Measurements from ENCODE around the gene AP2M1.
"Not testable (repeated sequence)": the region's sequence is repeated elsewhere in the genome, so short reads cannot be mapped to it uniquely, and the experiment has no call there.

The AP2M1 gene

GRCh38 chr3:184156522-184156955 is 18.1 kb upstream of the AP2M1 start:
- in situ Hi-C loops (cut with HindIII; ENCODE audit: low sequenced_read_pairs): no loop called here

GRCh38 chr3:184157206-184157605 is 17.4 kb upstream of the AP2M1 start:
- in situ Hi-C loops (cut with HindIII; ENCODE audit: low sequenced_read_pairs): no loop called here

GRCh38 chr3:184158404-184158803 is 16.3 kb upstream of the AP2M1 start:
- in situ Hi-C loops (cut with HindIII; ENCODE audit: low sequenced_read_pairs): no loop called here

GRCh38 chr3:184160456-184160855 is 14.2 kb upstream of the AP2M1 start:
- in situ Hi-C loops (cut with HindIII; ENCODE audit: low sequenced_read_pairs): no loop called here

- in situ Hi-C loops (cut with HindIII; ENCODE audit: low sequenced_read_pairs): not testable (repeated sequence)
Observed at GRCh38 chr3:184162571-184163070, 12.0 kb upstream of the AP2M1 start.

- in situ Hi-C loops (cut with HindIII; ENCODE audit: low sequenced_read_pairs): no loop called here
Observed at GRCh38 chr3:184164648-184165330, 9.9 kb upstream of the AP2M1 start.

GRCh38 chr3:184165543-184165942 is 9.1 kb upstream of the AP2M1 start:
- in situ Hi-C loops (cut with HindIII; ENCODE audit: low sequenced_read_pairs): no loop called here

GRCh38 chr3:184166671-184167070 is 8.0 kb upstream of the AP2M1 start:
- in situ Hi-C loops (cut with HindIII; ENCODE audit: low sequenced_read_pairs): no loop called here

- in situ Hi-C loops (cut with HindIII; ENCODE audit: low sequenced_read_pairs): no loop called here
Observed at GRCh38 chr3:184167786-184168185, 6.9 kb upstream of the AP2M1 start.

GRCh38 chr3:184168363-184169120 is 6.1 kb upstream of the AP2M1 start:
- in situ Hi-C loops (cut with HindIII; ENCODE audit: low sequenced_read_pairs): no loop called here

GRCh38 chr3:184169896-184170875 is 4.5 kb upstream of the AP2M1 start:
- in situ Hi-C loops (cut with HindIII; ENCODE audit: low sequenced_read_pairs): no loop called here

- in situ Hi-C loops (cut with HindIII; ENCODE audit: low sequenced_read_pairs): no loop called here
Observed at GRCh38 chr3:184171562-184171961, 3.1 kb upstream of the AP2M1 start.

- in situ Hi-C loops (cut with HindIII; ENCODE audit: low sequenced_read_pairs): no loop called here
Observed at GRCh38 chr3:184172681-184173373, 1.8 kb upstream of the AP2M1 start.

GRCh38 chr3:184173374-184173722 is 1.3 kb upstream of the AP2M1 start:
- in situ Hi-C loops (cut with HindIII; ENCODE audit: low sequenced_read_pairs): no loop called here

GRCh38 chr3:184174284-184174645 is 390 bp upstream of the AP2M1 start:
- in situ Hi-C loops (cut with HindIII; ENCODE audit: low sequenced_read_pairs): no loop called here

- in situ Hi-C loops (cut with HindIII; ENCODE audit: low sequenced_read_pairs): no loop called here
Observed at GRCh38 chr3:184175506-184175905, 851 bp downstream of the AP2M1 start.

- in situ Hi-C loops (cut with HindIII; ENCODE audit: low sequenced_read_pairs): no loop called here
Observed at GRCh38 chr3:184175981-184176376, 1.3 kb downstream of the AP2M1 start.

- in situ Hi-C loops (cut with HindIII; ENCODE audit: low sequenced_read_pairs): no loop called here
Observed at GRCh38 chr3:184176377-184177330, 2.0 kb downstream of the AP2M1 start.

GRCh38 chr3:184177331-184177731 is 2.7 kb downstream of the AP2M1 start:
- in situ Hi-C loops (cut with HindIII; ENCODE audit: low sequenced_read_pairs): no loop called here

Data from DLD1 (cell line).